ENCODE data around the gene DNAH14. TPM values are rescaled to one million over a fixed set of nuclear protein-coding genes. Genes with fewer than 3 reads are reported as not detected.

DNAH14 gene
- total and polyA plus RNA-seq, 2 of the 8 experiments (the other 6 are each of a cell fraction or from before 2014, with no cell fraction given) = 8.4 to 40.7 TPM

- Histone ChIP-seq H3K79me2 (ENCODE audit: control insufficient read depth in 1 of 2, insufficient read depth in 2 of 2, low read length in 2 of 2) (no peaks in the 10 kb centered on the region), H2BK5ac (ENCODE audit: low read depth, low read length) (no peak overlapping the region), H4K91ac (replicated peaks; ENCODE audit: insufficient read length, low read length) (no peak overlapping the region), H3K56ac (replicated peaks; ENCODE audit: insufficient read length, low read depth, low read length) (no peak overlapping the region), H3K9ac (replicated peaks in 1 of 4; ENCODE audit: extremely low read depth in 1 of 4, low read depth in 3 of 4, low read length in 3 of 4) (no peak overlapping the region), H2BK20ac (ENCODE audit: low read length) (no peak overlapping the region), H3K23ac (ENCODE audit: insufficient read length) (no peak overlapping the region), H3K18ac (ENCODE audit: extremely low read depth, low read length) (no peak overlapping the region), H3K4me1 (replicated peaks in 1 of 4; ENCODE audit: control insufficient read depth in 3 of 4, insufficient read depth in 4 of 4, low read length in 3 of 4) (no peaks in the 10 kb centered on the region), H3K4me3 (ENCODE audit: extremely low read depth in 1 of 4, insufficient read depth in 2 of 4, low read depth in 3 of 4, low read length in 4 of 4) (no peak overlapping the region), H3K4me2 (ENCODE audit: insufficient read depth in 1 of 2, low read depth in 2 of 2, low read length in 2 of 2) (no peak overlapping the region), H2AFZ (ENCODE audit: low read length) (0 out of 2 replicates have a peak overlapping the region, but pooled peaks have one; percentile 14), H3K23me2 (ENCODE audit: low read depth, low read length) (no peaks in the 10 kb centered on the region), H2BK15ac (ENCODE audit: low read length) (no peak overlapping the region), H3K79me1 (ENCODE audit: low read depth, low read length) (no peaks in the 10 kb centered on the region), H3K36me3 (ENCODE audit: control insufficient read depth in 2 of 4, insufficient read depth in 4 of 4, low read length in 3 of 4) (no peaks in the 10 kb centered on the region), H3K14ac (ENCODE audit: insufficient read length) (no peak overlapping the region), H3K9me3 (ENCODE audit: insufficient read depth in 2 of 2, low read depth in 1 of 2, low read length in 1 of 2) (no peaks in the 10 kb centered on the region), H2BK120ac (replicated peaks; ENCODE audit: low read depth, low read length) (no peak overlapping the region), H2AK5ac (ENCODE audit: low read depth, low read length) (no peak overlapping the region), H3K27me3 (replicated peaks in 1 of 4; ENCODE audit: control insufficient read depth in 3 of 4, extremely low read depth in 1 of 4, insufficient read depth in 3 of 4, low read length in 3 of 4) (no peaks in the 10 kb centered on the region), H4K5ac (ENCODE audit: insufficient read length, low read depth, low read length) (no peak overlapping the region), H4K20me1 (replicated peaks in 1 of 2; ENCODE audit: control insufficient read depth in 1 of 2, insufficient read depth in 2 of 2, low read length in 2 of 2) (no peaks in the 10 kb centered on the region), H4K8ac (ENCODE audit: extremely low read depth, insufficient read depth, low read length) (no peak overlapping the region), H3K27ac (ENCODE audit: low read depth, low read length) (no peak overlapping the region), H2BK12ac (ENCODE audit: low read depth, low read length) (no peak overlapping the region), H3K4ac (replicated peaks; ENCODE audit: insufficient read length, low read depth, low read length) (no peak overlapping the region)
- ChIA-PET CTCF (ENCODE audit: partially characterized antibody) (interaction anchor here (1.0 to 1.9 kb wide), 5 partner anchors 21 to 444 kb away, joined by 3 to 9 read pairs (median 3); no protein-coding TSS in a partner anchor), POLR2A (ENCODE audit: partially characterized antibody) (no interaction called here)
- TF ChIP-seq SP1 (IDR thresholded peaks at IDR 0.05; ENCODE audit: low read depth, low read length) = no peak
- TF ChIP-seq KDM5A (IDR thresholded peaks at IDR 0.05; ENCODE audit: low read length) = no peak
- TF ChIP-seq POU5F1 (IDR thresholded peaks at IDR 0.05; ENCODE audit: low read depth, low read length) = no peak
- TF ChIP-seq HDAC6 (IDR thresholded peaks at IDR 0.05; ENCODE audit: low read depth, low read length) = no peak
- no peak for TF ChIP-seq TAF7 (optimal IDR thresholded peaks at IDR 0.05; ENCODE audit: borderline replicate concordance, low read depth, low read length)
- whole genome bisulfite sequencing, 2 experiments (ENCODE audit: extremely low coverage in 1 of 2, insufficient coverage in 1 of 2, insufficient read length in 1 of 2, insufficient replicate concordance in 2 of 2, low coverage in 1 of 2, low lambda C conversion rate in 2 of 2, missing lambda C conversion rate in 1 of 2) = 88% methylated on average over 5 of the region's 5 CpGs; no CpG with 5 or more reads in 1 of the 2 experiments
- FAIRE-seq = no peak
- no peak for DNase-seq (ENCODE audit: low read depth in 1 of 2, low spot score in 2 of 2)
Measured at GRCh38 chr1:224901087-224901810, 28.2 kb upstream of the DNAH14 start.

Measured in H1 (cell line).